ENCODE data around the gene ARNT2.

- TF ChIP-seq EZH2 (IDR thresholded peaks at IDR 0.05; ENCODE audit: borderline replicate concordance, low read length) (no peak), CTCF (IDR thresholded peaks at IDR 0.05; ENCODE audit: low read length) (no peak)
Observed at GRCh38 chr15:80441041-80441440, 36.9 kb downstream of the ARNT2 start.

Measured in OCI-LY1 (cell line).